ENCODE results near the gene BPIFB3.

Gene BPIFB3

GRCh38 chr20:33059136-33059535 is 5.4 kb downstream of the BPIFB3 start:
- DNase-seq: no peak
- H3K27ac Mint-ChIP-seq: no peak overlapping the region
- H3K4me1 Mint-ChIP-seq: peaks cover 4% of the 10 kb centered on the region
- peaks cover 20% of the 10 kb centered on the region for H3K27me3 Mint-ChIP-seq (ENCODE audit: low read depth, poor library complexity)
- H3K36me3 Mint-ChIP-seq (ENCODE audit: low read depth): no peaks in the 10 kb centered on the region
- no peak for TF ChIP-seq CTCF (IDR thresholded peaks at IDR 0.05)
- no peak overlapping the region for H3K4me3 Mint-ChIP-seq
- H3K9me3 Mint-ChIP-seq: no peaks in the 10 kb centered on the region

GRCh38 chr20:33059741-33060390 is 6.2 kb downstream of the BPIFB3 start:
- no peak overlapping the region for H3K4me3 Mint-ChIP-seq
- no peaks in the 10 kb centered on the region for H3K36me3 Mint-ChIP-seq (ENCODE audit: low read depth)
- H3K27ac Mint-ChIP-seq: no peak overlapping the region
- H3K4me1 Mint-ChIP-seq: peaks cover 4% of the 10 kb centered on the region
- no peak for TF ChIP-seq CTCF (IDR thresholded peaks at IDR 0.05)
- DNase-seq: peak; percentile 18
- peaks cover 22% of the 10 kb centered on the region for H3K27me3 Mint-ChIP-seq (ENCODE audit: low read depth, poor library complexity)
- H3K9me3 Mint-ChIP-seq: no peaks in the 10 kb centered on the region

GRCh38 chr20:33061658-33062028 is 7.9 kb downstream of the BPIFB3 start:
- H3K9me3 Mint-ChIP-seq: no peaks in the 10 kb centered on the region
- peaks cover 17% of the 10 kb centered on the region for H3K27me3 Mint-ChIP-seq (ENCODE audit: low read depth, poor library complexity)
- no peak overlapping the region for H3K4me3 Mint-ChIP-seq
- no peaks in the 10 kb centered on the region for H3K36me3 Mint-ChIP-seq (ENCODE audit: low read depth)
- DNase-seq: no peak
- no peak for TF ChIP-seq CTCF (IDR thresholded peaks at IDR 0.05)
- no peak overlapping the region for H3K27ac Mint-ChIP-seq
- H3K4me1 Mint-ChIP-seq: peaks cover 4% of the 10 kb centered on the region

GRCh38 chr20:33062105-33062824 is 8.6 kb downstream of the BPIFB3 start:
- Mint-ChIP-seq H3K9me3 (no peaks in the 10 kb centered on the region), H3K4me3 (no peak overlapping the region)
- DNase-seq: no peak

GRCh38 chr20:33062825-33063149 is 9.1 kb downstream of the BPIFB3 start:
- H3K9me3 Mint-ChIP-seq: no peaks in the 10 kb centered on the region
- TF ChIP-seq CTCF (IDR thresholded peaks at IDR 0.05): no peak
- no peak for DNase-seq
- no peaks in the 10 kb centered on the region for H3K36me3 Mint-ChIP-seq (ENCODE audit: low read depth)
- H3K27ac Mint-ChIP-seq: no peak overlapping the region
- H3K4me3 Mint-ChIP-seq: no peak overlapping the region
- H3K27me3 Mint-ChIP-seq (ENCODE audit: low read depth, poor library complexity): peaks cover 10% of the 10 kb centered on the region
- H3K4me1 Mint-ChIP-seq: peaks cover 4% of the 10 kb centered on the region

More at GRCh38 chr20:33062105-33062824, 8.6 kb downstream of the BPIFB3 start:
- Mint-ChIP-seq H3K27ac (peak overlapping the region; percentile 11), H3K27me3 (ENCODE audit: low read depth, poor library complexity) (peaks cover 10% of the 10 kb centered on the region), H3K36me3 (ENCODE audit: low read depth) (no peaks in the 10 kb centered on the region), H3K4me1 (peaks cover 4% of the 10 kb centered on the region)
- TF ChIP-seq CTCF (IDR thresholded peaks at IDR 0.05): no peak

GRCh38 chr20:33063271-33063670 is 9.6 kb downstream of the BPIFB3 start:
- H3K4me1 Mint-ChIP-seq: peaks cover 4% of the 10 kb centered on the region
- no peaks in the 10 kb centered on the region for H3K9me3 Mint-ChIP-seq
- H3K36me3 Mint-ChIP-seq (ENCODE audit: low read depth): no peaks in the 10 kb centered on the region
- no peak for DNase-seq
- no peak overlapping the region for H3K27ac Mint-ChIP-seq
- peaks cover 10% of the 10 kb centered on the region for H3K27me3 Mint-ChIP-seq (ENCODE audit: low read depth, poor library complexity)
- no peak overlapping the region for H3K4me3 Mint-ChIP-seq
- no peak for TF ChIP-seq CTCF (IDR thresholded peaks at IDR 0.05)

Measured in nephron progenitor cell (in vitro differentiated cells).